ENCODE measurements around the gene LPP. TPM values are rescaled to one million over a fixed set of nuclear protein-coding genes. Genes with fewer than 3 reads are reported as not detected.

LPP gene
- total RNA-seq, 1 experiment from 2014 or later: 148 TPM

DNA sequence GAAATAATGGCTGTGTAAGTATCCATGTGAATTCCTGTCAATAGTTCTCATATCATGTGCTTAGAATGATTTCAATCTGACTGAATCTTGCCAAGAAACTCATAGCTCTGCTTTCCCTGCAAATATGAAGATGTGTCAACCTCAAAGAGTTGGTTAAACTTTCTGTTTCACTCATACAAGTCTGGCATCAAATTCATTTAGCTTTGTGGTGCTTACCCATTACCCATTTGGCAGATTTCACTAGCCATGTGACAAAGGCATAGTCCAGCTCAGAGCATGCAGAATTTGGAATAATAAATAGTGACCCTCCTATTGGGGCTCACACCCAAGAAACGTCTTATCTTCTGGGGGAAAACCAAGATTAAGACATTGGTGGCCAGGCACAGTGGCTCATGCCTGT is 761.2 kb downstream of the LPP start:
- Histone ChIP-seq H2AFZ (no peak overlapping the region), H3K79me2 (ENCODE audit: low read depth) (no peaks in the 10 kb centered on the region), H4K20me1 (ENCODE audit: insufficient read depth) (no peaks in the 10 kb centered on the region), H3F3A (ENCODE audit: insufficient read depth, low read depth) (no peaks in the 10 kb centered on the region), H3K4me1 (replicated peaks; ENCODE audit: insufficient read depth) (no peaks in the 10 kb centered on the region), H3K9me2 (ENCODE audit: insufficient read depth) (no peaks in the 10 kb centered on the region), H3K4me3 (no peak overlapping the region), H3K27me3 (ENCODE audit: insufficient read depth, low read depth) (no peaks in the 10 kb centered on the region), H3K27ac (no peak overlapping the region), H3K9me3 (ENCODE audit: insufficient read depth, low read depth) (no peaks in the 10 kb centered on the region), H3K4me2 (no peak overlapping the region), H3K36me3 (ENCODE audit: low read depth) (no peaks in the 10 kb centered on the region)
- TF ChIP-seq, protein P1, sequence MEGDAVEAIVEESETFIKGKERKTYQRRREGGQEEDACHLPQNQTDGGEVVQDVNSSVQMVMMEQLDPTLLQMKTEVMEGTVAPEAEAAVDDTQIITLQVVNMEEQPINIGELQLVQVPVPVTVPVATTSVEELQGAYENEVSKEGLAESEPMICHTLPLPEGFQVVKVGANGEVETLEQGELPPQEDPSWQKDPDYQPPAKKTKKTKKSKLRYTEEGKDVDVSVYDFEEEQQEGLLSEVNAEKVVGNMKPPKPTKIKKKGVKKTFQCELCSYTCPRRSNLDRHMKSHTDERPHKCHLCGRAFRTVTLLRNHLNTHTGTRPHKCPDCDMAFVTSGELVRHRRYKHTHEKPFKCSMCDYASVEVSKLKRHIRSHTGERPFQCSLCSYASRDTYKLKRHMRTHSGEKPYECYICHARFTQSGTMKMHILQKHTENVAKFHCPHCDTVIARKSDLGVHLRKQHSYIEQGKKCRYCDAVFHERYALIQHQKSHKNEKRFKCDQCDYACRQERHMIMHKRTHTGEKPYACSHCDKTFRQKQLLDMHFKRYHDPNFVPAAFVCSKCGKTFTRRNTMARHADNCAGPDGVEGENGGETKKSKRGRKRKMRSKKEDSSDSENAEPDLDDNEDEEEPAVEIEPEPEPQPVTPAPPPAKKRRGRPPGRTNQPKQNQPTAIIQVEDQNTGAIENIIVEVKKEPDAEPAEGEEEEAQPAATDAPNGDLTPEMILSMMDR (conservative IDR thresholded peaks at IDR 0.05): no peak
- TF ChIP-seq EZH2 (IDR thresholded peaks at IDR 0.05; ENCODE audit: low read depth): no peak
- no TSS peak for BruUV-seq (replicated peaks)
- no peak for DNase-seq
- intact Hi-C loops (cut with micrococcal nuclease; ENCODE audit: unreplicated experiment): no loop called here
- CTCF ChIA-PET: no interaction called here
- POLR2A ChIA-PET (ENCODE audit: unreplicated experiment): interaction anchor here (0.5 to 0.7 kb wide), 2 partner anchors 38 to 562 kb away, joined by 3 to 5 read pairs; no protein-coding TSS in a partner anchor

DNA sequence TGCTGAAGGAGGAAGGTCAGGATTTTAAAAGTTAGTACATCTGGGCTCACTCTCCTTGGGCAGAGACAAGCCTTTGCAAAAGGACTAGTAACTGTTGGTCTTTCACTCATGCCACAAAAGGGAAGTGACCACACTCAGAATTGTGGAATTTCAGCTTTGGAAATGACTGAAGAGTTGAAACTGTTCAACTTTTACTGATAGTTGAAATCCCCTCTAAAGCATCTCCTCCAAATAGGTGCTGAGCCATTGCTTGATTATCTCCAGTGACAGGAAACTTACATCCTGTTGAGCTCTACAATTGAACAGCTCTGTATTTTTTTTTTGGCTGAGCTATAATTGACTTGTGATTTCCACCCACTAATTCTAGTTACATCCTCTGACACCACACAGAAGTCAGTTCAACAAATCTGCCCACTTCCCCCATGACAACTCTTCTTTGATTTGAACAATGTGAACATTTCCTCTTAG is 763.0 kb downstream of the LPP start:
- H3K4me3 ChIP-seq: no peak overlapping the region
- no peaks in the 10 kb centered on the region for H3K79me2 ChIP-seq (ENCODE audit: low read depth)
- no peaks in the 10 kb centered on the region for H3K27me3 ChIP-seq (ENCODE audit: insufficient read depth, low read depth)
- ChIA-PET CTCF (interaction anchor here (0.6 to 0.7 kb wide), 2 partner anchors 917 to 1028 kb away, joined by 3 to 4 read pairs; no protein-coding TSS in a partner anchor), POLR2A (ENCODE audit: unreplicated experiment) (no interaction called here)
- no peak overlapping the region for H3K27ac ChIP-seq
- H3K9me2 ChIP-seq (ENCODE audit: insufficient read depth): no peaks in the 10 kb centered on the region
- no peak for TF ChIP-seq EZH2 (IDR thresholded peaks at IDR 0.05; ENCODE audit: low read depth)
- TF ChIP-seq, protein P1 (conservative IDR thresholded peaks at IDR 0.05): no peak
- no peaks in the 10 kb centered on the region for H3K4me1 ChIP-seq (replicated peaks; ENCODE audit: insufficient read depth)
- H3K4me2 ChIP-seq: no peak overlapping the region
- no peak overlapping the region for H2AFZ ChIP-seq
- intact Hi-C loops (cut with micrococcal nuclease; ENCODE audit: unreplicated experiment): no loop called here
- no peaks in the 10 kb centered on the region for H3F3A ChIP-seq (ENCODE audit: insufficient read depth, low read depth)
- DNase-seq: no peak
- BruUV-seq (replicated peaks): no TSS peak
- H4K20me1 ChIP-seq (ENCODE audit: insufficient read depth): no peaks in the 10 kb centered on the region
- no peaks in the 10 kb centered on the region; the same call in 1 of the 2 replicates for H3K9me3 ChIP-seq (ENCODE audit: insufficient read depth, low read depth)
- no peaks in the 10 kb centered on the region for H3K36me3 ChIP-seq (ENCODE audit: low read depth)

DNA sequence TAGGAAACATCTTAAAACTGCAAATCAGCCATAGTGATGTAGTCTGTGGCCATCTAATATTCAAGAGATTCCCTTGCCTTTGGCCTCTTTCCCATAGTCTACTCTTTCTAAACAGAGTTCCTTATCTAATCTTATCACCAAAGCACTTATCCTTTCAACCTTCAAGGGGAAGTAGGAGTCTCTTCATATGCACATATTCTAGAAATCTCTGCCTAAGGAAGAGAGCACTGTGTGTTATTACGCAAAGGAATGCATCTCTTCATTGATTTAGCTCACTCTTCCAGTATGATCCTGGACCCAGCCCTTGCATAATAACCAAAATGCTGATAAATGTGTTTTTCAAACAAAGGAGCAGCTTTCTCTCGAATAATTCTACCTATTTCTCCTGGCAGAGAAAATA is 764.1 kb downstream of the LPP start:
- intact Hi-C loops (cut with micrococcal nuclease; ENCODE audit: unreplicated experiment): no loop called here
- no TSS peak for BruUV-seq (replicated peaks)

More for the DNA sequence above, 764.1 kb downstream of the LPP start:
- ChIA-PET CTCF (no interaction called here), POLR2A (ENCODE audit: unreplicated experiment) (no interaction called here)
- TF ChIP-seq, protein P1 (conservative IDR thresholded peaks at IDR 0.05): no peak
- TF ChIP-seq EZH2 (IDR thresholded peaks at IDR 0.05; ENCODE audit: low read depth): no peak
- H3K27ac ChIP-seq: no peak overlapping the region
- no peak overlapping the region for H2AFZ ChIP-seq
- H3K79me2 ChIP-seq (ENCODE audit: low read depth): no peaks in the 10 kb centered on the region
- DNase-seq: no peak
- H3K4me1 ChIP-seq (replicated peaks; ENCODE audit: insufficient read depth): no peaks in the 10 kb centered on the region
- no peak overlapping the region for H3K4me2 ChIP-seq
- no peaks in the 10 kb centered on the region for H3K9me2 ChIP-seq (ENCODE audit: insufficient read depth)
- no peaks in the 10 kb centered on the region for H3K27me3 ChIP-seq (ENCODE audit: insufficient read depth, low read depth)
- no peaks in the 10 kb centered on the region; the same call in 1 of the 2 replicates for H3K9me3 ChIP-seq (ENCODE audit: insufficient read depth, low read depth)
- no peaks in the 10 kb centered on the region for H3F3A ChIP-seq (ENCODE audit: insufficient read depth, low read depth)
- H4K20me1 ChIP-seq (ENCODE audit: insufficient read depth): no peaks in the 10 kb centered on the region
- H3K4me3 ChIP-seq: no peak overlapping the region
- H3K36me3 ChIP-seq (ENCODE audit: low read depth): no peaks in the 10 kb centered on the region

All from PC-9 (cell line).